GM23248 (cell line): Measurements from ENCODE around the gene ATP5PO. TPM values are rescaled to one million over a fixed set of nuclear protein-coding genes. Genes with fewer than 3 reads are reported as not detected.

Experiments used
- DNase-seq: peaks from one replicate; pipeline ENCODE4 v3.0.0-alpha.2; 2015
- H2AFZ ChIP-seq: fragments of 200-600 bp; sonication (generic); 2 replicates; pipeline ENCODE4 v1.6.1; 2016; ENCODE audit warnings: antibody characterized with exemption
- H3F3A ChIP-seq: fragments of 200-600 bp; sonication (generic); 2 replicates; pipeline ENCODE4 v1.6.1; 2016; ENCODE audit warnings: mild to moderate bottlenecking, antibody characterized with exemption, mixed run types; ENCODE audit not compliant: insufficient read depth
- H3K27ac ChIP-seq: fragments of 200-600 bp; sonication (generic); 2 replicates; pipeline ENCODE4 v1.5.1; 2016; ENCODE audit warnings: mild to moderate bottlenecking
- H3K27me3 ChIP-seq: fragments of 200-600 bp; sonication (generic); replicated peaks from 2 replicates; pipeline ENCODE4 v1.6.1; 2016; ENCODE audit warnings: mild to moderate bottlenecking; ENCODE audit not compliant: insufficient read depth
- H3K36me3 ChIP-seq: fragments of 200-600 bp; sonication (generic); 2 replicates; pipeline ENCODE4 v1.6.1; 2016; ENCODE audit warnings: low read depth, mild to moderate bottlenecking
- H3K4me1 ChIP-seq: fragments of 200-600 bp; sonication (generic); 2 replicates; pipeline ENCODE4 v1.6.1; 2016; ENCODE audit warnings: mild to moderate bottlenecking; ENCODE audit not compliant: insufficient read depth
- H3K4me2 ChIP-seq: fragments of 200-600 bp; sonication (generic); one replicate; pipeline ENCODE4 v1.6.1; 2016; ENCODE audit warnings: mild to moderate bottlenecking; ENCODE audit not compliant: unreplicated experiment
- H3K4me3 ChIP-seq: fragments of 200-600 bp; sonication (generic); 2 replicates; pipeline ENCODE4 v1.5.1; 2016; ENCODE audit warnings: mild to moderate bottlenecking
- H3K79me2 ChIP-seq: fragments of 200-600 bp; sonication (generic); 2 replicates; pipeline ENCODE4 v1.6.1; 2016; ENCODE audit warnings: mild to moderate bottlenecking; ENCODE audit not compliant: insufficient read depth
- H3K9ac ChIP-seq: fragments of 200-600 bp; sonication (generic); 2 replicates; pipeline ENCODE4 v1.6.1; 2016; ENCODE audit warnings: mild to moderate bottlenecking
- H3K9me2 ChIP-seq: fragments of 200-600 bp; sonication (generic); 2 replicates; pipeline ENCODE4 v1.6.1; 2016; ENCODE audit warnings: mixed run types, mild to moderate bottlenecking, moderate library complexity; ENCODE audit not compliant: insufficient read depth
- H3K9me3 ChIP-seq: fragments of 200-600 bp; sonication (generic); one replicate; pipeline ENCODE4 v1.6.1; 2017; ENCODE audit warnings: low read depth
- H4K20me1 ChIP-seq: fragments of 200-600 bp; sonication (generic); 2 replicates; pipeline ENCODE4 v1.6.0; 2016; ENCODE audit not compliant: insufficient read depth
- EZH2 ChIP-seq: fragments of 200-600 bp; sonication (generic); IDR thresholded peaks from 2 replicates; pipeline ENCODE4 v1.6.1; 2018; ENCODE audit warnings: antibody characterized with exemption, mild to moderate bottlenecking; ENCODE audit not compliant: insufficient read depth, poor library complexity, severe bottlenecking
- EZH2phosphoT487 ChIP-seq: fragments of 200-600 bp; sonication (generic); IDR thresholded peaks from 2 replicates; pipeline ENCODE4 v1.6.1; 2018; ENCODE audit warnings: antibody characterized with exemption, moderate library complexity, mild to moderate bottlenecking, low read depth; ENCODE audit not compliant: insufficient read depth
- WGBS, 2 experiments: methylation state at CpG; one replicate each; pipeline ENCODE4 v1.1.6; 2015 to 2017; ENCODE audit warnings: low lambda C conversion rate in 2 of 2, low coverage in 1 of 2; ENCODE audit errors: missing lambda C conversion rate in 2 of 2; 5-methylcytosine and 5-hydroxymethylcytosine counted together
- in situ Hi-C: fragments of 300-500 bp; cut with MboI; formaldehyde crosslinking; loops from 2 replicates; pipeline ENCODE4 v1.15.0; 2020
- polyA plus RNA-seq: library from polyadenylated mRNA; unstranded; fragments of >200 nt; fragmentation: Nextera tagmentation; extraction: Ambion mirVana; gene quantifications from 2 replicates; pipeline ENCODE4 v1.2.1, GENCODE V29; 2016
- total RNA-seq: library from RNA; depleted of rRNA; stranded (reverse); fragments of >200 nt; shearing (Covaris generic); gene quantifications from 2 replicates; pipeline ENCODE4 v1.2.3, GENCODE V29; 2014; rRNA removed

Gene ATP5PO
- total and polyA plus RNA-seq, 2 experiments from 2014 or later, result 122 to 237 TPM

DNA sequence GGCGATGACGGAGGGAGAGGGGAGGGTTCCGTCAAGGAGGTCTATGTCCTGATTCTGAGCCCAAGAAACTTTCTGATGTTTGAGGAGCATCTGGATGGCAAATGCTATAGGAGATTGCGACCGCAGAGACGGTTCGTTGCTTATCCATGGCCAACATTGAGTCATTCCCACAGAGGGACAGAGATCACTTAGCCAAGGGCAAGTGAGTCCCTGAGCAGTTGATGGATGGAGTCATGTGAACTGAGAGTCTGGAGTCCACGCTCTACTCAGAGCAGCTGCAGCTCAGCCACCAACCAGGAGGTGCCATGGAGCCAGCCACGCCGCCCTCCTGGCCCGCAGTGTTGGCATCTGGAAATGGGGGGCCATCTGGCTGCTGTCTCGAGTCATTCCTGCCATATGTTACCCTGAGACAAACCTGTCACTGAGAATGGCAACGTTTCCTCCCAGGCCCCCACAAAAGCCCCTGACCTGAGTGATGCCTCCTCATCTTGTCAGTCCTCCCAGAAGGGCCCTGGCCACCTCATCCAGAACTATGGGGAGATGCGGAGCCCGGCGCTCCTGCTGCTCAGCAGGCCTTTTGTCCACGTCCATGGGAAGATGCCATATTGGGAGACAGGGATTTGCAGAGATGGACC lies 58.6 kb downstream of the ATP5PO start:
- Histone ChIP-seq H3K9me3 (no peaks in the 10 kb centered on the region), H4K20me1 (no peaks in the 10 kb centered on the region), H3K9ac (no peak overlapping the region), H3K79me2 (no peaks in the 10 kb centered on the region), H3K36me3 (no peaks in the 10 kb centered on the region), H3F3A (no peaks in the 10 kb centered on the region), H3K27me3 (no peaks in the 10 kb centered on the region), H3K9me2 (no peaks in the 10 kb centered on the region), H3K4me1 (no peaks in the 10 kb centered on the region), H3K4me3 (no peak overlapping the region), H2AFZ (no peak overlapping the region), H3K27ac (no peak overlapping the region), H3K4me2 (no peak overlapping the region)
- 83% methylated on average over 16 to 17 of the region's 17 CpGs for WGBS, 2 experiments
- DNase-seq, result no peak
- in situ Hi-C loops, result no loop called here
- TF ChIP-seq EZH2, result no peak
- TF ChIP-seq EZH2phosphoT487, result no peak

DNA sequence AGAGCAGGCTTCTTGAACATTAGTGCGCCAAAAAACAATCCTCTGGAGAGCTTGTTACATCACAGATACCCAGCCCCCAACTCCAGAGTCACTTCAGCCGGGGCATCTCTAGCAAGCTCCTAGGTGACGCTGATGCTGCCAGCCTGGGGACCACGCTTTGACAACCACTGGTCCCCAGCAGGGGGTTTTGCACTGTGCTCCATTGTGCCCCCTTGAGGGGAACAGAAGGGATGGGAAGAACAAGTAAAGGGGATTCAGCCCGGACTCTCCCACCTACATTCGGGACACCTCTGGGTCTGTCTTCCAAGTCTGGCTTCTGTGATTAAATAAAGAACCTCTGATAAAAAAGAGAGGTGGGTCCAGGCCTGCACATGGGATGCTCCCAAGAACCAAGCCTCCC lies 60.4 kb downstream of the ATP5PO start:
- DNase-seq, result no peak
- H3K4me3 ChIP-seq, result no peak overlapping the region
- 95 to 99% methylated on average over 6 of the region's 6 CpGs for WGBS, 2 experiments
- H3K4me2 ChIP-seq, result no peak overlapping the region
- H3K9me3 ChIP-seq, result no peaks in the 10 kb centered on the region
- no peaks in the 10 kb centered on the region for H3K79me2 ChIP-seq
- no peaks in the 10 kb centered on the region for H4K20me1 ChIP-seq
- in situ Hi-C loops, result no loop called here
- H2AFZ ChIP-seq, result no peak overlapping the region
- H3K36me3 ChIP-seq, result no peaks in the 10 kb centered on the region
- H3F3A ChIP-seq, result no peaks in the 10 kb centered on the region
- H3K27ac ChIP-seq, result no peak overlapping the region
- no peaks in the 10 kb centered on the region for H3K4me1 ChIP-seq
- H3K27me3 ChIP-seq, result no peaks in the 10 kb centered on the region
- no peaks in the 10 kb centered on the region for H3K9me2 ChIP-seq
- TF ChIP-seq EZH2phosphoT487, result no peak
- no peak for TF ChIP-seq EZH2
- H3K9ac ChIP-seq, result no peak overlapping the region

DNA sequence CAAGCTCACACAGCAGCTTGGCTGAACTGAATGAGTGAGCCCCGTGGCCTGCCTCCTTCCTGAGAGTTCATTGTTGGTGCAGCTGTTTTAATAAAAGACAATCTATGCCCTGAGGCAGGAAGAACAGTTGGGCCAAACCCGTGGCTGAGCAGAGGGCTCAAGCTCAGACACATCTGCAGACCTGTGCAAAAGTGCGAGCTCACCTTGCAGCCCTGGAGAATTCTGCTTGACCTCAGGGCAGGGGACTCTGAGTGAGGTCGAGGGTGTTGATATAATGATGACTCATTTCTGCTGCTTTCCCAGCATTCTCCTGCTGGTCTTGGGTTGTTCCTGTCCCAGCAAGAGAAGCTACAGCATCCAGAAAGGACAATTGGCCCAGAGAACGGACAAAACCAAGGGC lies 61.0 kb downstream of the ATP5PO start:
- Histone ChIP-seq H4K20me1 (no peaks in the 10 kb centered on the region), H3K27ac (no peak overlapping the region), H3K4me3 (no peak overlapping the region), H3K79me2 (no peaks in the 10 kb centered on the region), H3F3A (no peaks in the 10 kb centered on the region), H3K9me2 (no peaks in the 10 kb centered on the region), H3K9me3 (no peaks in the 10 kb centered on the region), H3K27me3 (no peaks in the 10 kb centered on the region), H3K36me3 (no peaks in the 10 kb centered on the region), H3K4me1 (0 out of 2 replicates have a peak, but pooled peaks cover 3% of the 10 kb centered on the region), H2AFZ (no peak overlapping the region), H3K4me2 (no peak overlapping the region), H3K9ac (no peak overlapping the region)
- in situ Hi-C loops, result no loop called here
- DNase-seq, result peak; percentile 35
- TF ChIP-seq EZH2phosphoT487 (no peak), EZH2 (no peak)
- WGBS, 2 experiments, result 44 to 45% methylated on average over 5 of the region's 5 CpGs

Other genes with a start within 250 kb of the ATP5PO start
- 10.0 and 13.7 TPM in 2 replicates for gene MRPS6, start 157.8 kb upstream of the ATP5PO start, total RNA-seq
- gene MRPS6, start 157.8 kb upstream of the ATP5PO start, polyA plus RNA-seq, result 83.5 and 83.9 TPM in 2 replicates
- gene SLC5A3, start 157.8 kb upstream of the ATP5PO start, total RNA-seq, result 9.5 and 10.8 TPM in 2 replicates
- gene SLC5A3, start 157.8 kb upstream of the ATP5PO start, polyA plus RNA-seq, result 2.6 and 3.0 TPM in 2 replicates